ENCODE measurements around the gene FAM200C. TPM values are rescaled to one million over a fixed set of nuclear protein-coding genes. Genes with fewer than 3 reads are reported as not detected.
A peak's percentile ranks its signal among the peaks of the same experiment; 100 is the strongest.

FAM200C gene
- total and polyA plus RNA-seq, 5 donors from 2014 or later, result 0.17 to 0.37 (median 0.35) TPM; not detected in 1

DNA sequence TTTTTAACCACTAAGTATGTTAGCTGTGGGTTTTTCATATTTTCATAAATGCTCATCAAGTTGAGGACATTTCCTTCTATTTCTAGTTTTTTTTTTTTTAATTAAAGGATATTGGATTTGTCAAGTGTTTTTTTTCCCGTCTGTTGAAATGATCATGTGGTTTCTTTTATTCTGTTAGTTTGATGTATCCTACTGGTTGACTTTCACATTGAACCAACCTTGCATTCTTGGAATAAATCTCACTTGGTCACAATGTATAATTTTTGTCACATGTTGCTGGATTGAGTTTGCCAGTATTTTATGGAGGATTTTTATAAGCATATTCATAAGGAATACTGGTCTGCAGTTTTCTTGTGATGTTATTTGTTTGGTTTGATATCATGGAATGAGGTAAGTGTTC is 12.4 kb downstream of the FAM200C start:
- Mint-ChIP-seq H3K4me3 (no peak overlapping the region), H3K4me1 (no peaks in the 10 kb centered on the region)
- ATAC-seq (ENCODE audit: low read depth in 2 of 2), result no peak

GRCh38 chr5:160385496-160385895 is 14.4 kb downstream of the FAM200C start:
- DNase-seq, result no peak
- Histone ChIP-seq H3K36me3 (ENCODE audit: control insufficient read depth, insufficient read depth, low read length) (no peaks in the 10 kb centered on the region), H3K4me3 (ENCODE audit: low read depth, low read length) (no peak overlapping the region), H3K27ac (ENCODE audit: insufficient read depth, low read length, poor library complexity, severe bottlenecking) (no peak overlapping the region), H3K9me3 (ENCODE audit: control insufficient read depth in 2 of 2, low read length in 2 of 2) (peaks cover 11 to 12% of the 10 kb centered on the region in 2 experiments), H3K4me1 (ENCODE audit: control insufficient read depth, insufficient read depth, low read length, poor library complexity, severe bottlenecking) (no peaks in the 10 kb centered on the region), H3K27me3 (ENCODE audit: control insufficient read depth, insufficient read depth, low read length) (peaks cover 4% of the 10 kb centered on the region)
- peaks cover 0 to 14% (median 8%) of the 10 kb centered on the region in 7 donors for H3K9me3 Mint-ChIP-seq
- H3K27me3 Mint-ChIP-seq, result no peaks in the 10 kb centered on the region
- no peak for ATAC-seq (ENCODE audit: low read depth in 2 of 2)
- H3K4me3 Mint-ChIP-seq, result no peak overlapping the region
- H3K4me1 Mint-ChIP-seq, result no peaks in the 10 kb centered on the region
- H3K27ac Mint-ChIP-seq, result no peak overlapping the region
- no peaks in the 10 kb centered on the region for H3K36me3 Mint-ChIP-seq

More for the DNA sequence above, 12.4 kb downstream of the FAM200C start:
- peaks cover 0 to 14% (median 8%) of the 10 kb centered on the region in 7 donors for H3K9me3 Mint-ChIP-seq
- H3K27me3 Mint-ChIP-seq, result peaks cover 4% of the 10 kb centered on the region
- Histone ChIP-seq H3K4me3 (ENCODE audit: low read depth, low read length) (no peak overlapping the region), H3K27ac (ENCODE audit: insufficient read depth, low read length, poor library complexity, severe bottlenecking) (no peak overlapping the region), H3K9me3 (ENCODE audit: control insufficient read depth in 2 of 2, low read length in 2 of 2) (peaks cover 11 to 12% of the 10 kb centered on the region in 2 experiments), H3K36me3 (ENCODE audit: control insufficient read depth, insufficient read depth, low read length) (no peaks in the 10 kb centered on the region), H3K4me1 (ENCODE audit: control insufficient read depth, insufficient read depth, low read length, poor library complexity, severe bottlenecking) (no peaks in the 10 kb centered on the region), H3K27me3 (ENCODE audit: control insufficient read depth, insufficient read depth, low read length) (no peaks in the 10 kb centered on the region)
- no peak for DNase-seq
- peak overlapping the region in 1 of 3 donors; percentile 64 for H3K27ac Mint-ChIP-seq
- no peaks in the 10 kb centered on the region for H3K36me3 Mint-ChIP-seq

GRCh38 chr5:160384681-160385080 is 15.2 kb downstream of the FAM200C start:
- Histone ChIP-seq H3K36me3 (ENCODE audit: control insufficient read depth, insufficient read depth, low read length) (no peaks in the 10 kb centered on the region), H3K27me3 (ENCODE audit: control insufficient read depth, insufficient read depth, low read length) (peaks cover 10% of the 10 kb centered on the region), H3K4me1 (ENCODE audit: control insufficient read depth, insufficient read depth, low read length, poor library complexity, severe bottlenecking) (no peaks in the 10 kb centered on the region), H3K27ac (ENCODE audit: insufficient read depth, low read length, poor library complexity, severe bottlenecking) (no peak overlapping the region), H3K4me3 (ENCODE audit: low read depth, low read length) (no peak overlapping the region), H3K9me3 (ENCODE audit: control insufficient read depth in 2 of 2, low read length in 2 of 2) (peaks cover 11 to 12% of the 10 kb centered on the region in 2 experiments)
- no peak for ATAC-seq (ENCODE audit: low read depth in 2 of 2)
- Mint-ChIP-seq H3K4me1 (no peaks in the 10 kb centered on the region), H3K27me3 (peaks cover 6% of the 10 kb centered on the region), H3K4me3 (no peak overlapping the region), H3K36me3 (no peaks in the 10 kb centered on the region), H3K9me3 (peaks cover 0 to 14% (median 8%) of the 10 kb centered on the region in 7 donors), H3K27ac (no peak overlapping the region)
- DNase-seq, result no peak

GRCh38 chr5:160382346-160382745 is 17.5 kb downstream of the FAM200C start:
- ATAC-seq (ENCODE audit: low read depth in 2 of 2) (no peak), DNase-seq (no peak)
- peaks cover 4% of the 10 kb centered on the region in 2 experiments for H3K9me3 ChIP-seq (ENCODE audit: control insufficient read depth in 2 of 2, low read length in 2 of 2)
- no peaks in the 10 kb centered on the region for H3K36me3 Mint-ChIP-seq
- H3K4me3 ChIP-seq (ENCODE audit: low read depth, low read length), result no peak overlapping the region
- no peak overlapping the region for H3K27ac Mint-ChIP-seq
- H3K27me3 Mint-ChIP-seq, result peaks cover 22% of the 10 kb centered on the region
- no peaks in the 10 kb centered on the region for H3K4me1 Mint-ChIP-seq
- peaks cover 0 to 5% (median 3%) of the 10 kb centered on the region in 7 donors for H3K9me3 Mint-ChIP-seq
- no peak overlapping the region for H3K4me3 Mint-ChIP-seq
- H3K36me3 ChIP-seq (ENCODE audit: control insufficient read depth, insufficient read depth, low read length), result no peaks in the 10 kb centered on the region
- no peak overlapping the region for H3K27ac ChIP-seq (ENCODE audit: insufficient read depth, low read length, poor library complexity, severe bottlenecking)
- no peaks in the 10 kb centered on the region for H3K4me1 ChIP-seq (ENCODE audit: control insufficient read depth, insufficient read depth, low read length, poor library complexity, severe bottlenecking)
- peaks cover 14% of the 10 kb centered on the region for H3K27me3 ChIP-seq (ENCODE audit: control insufficient read depth, insufficient read depth, low read length)

GRCh38 chr5:160380041-160380440 is 19.8 kb downstream of the FAM200C start:
- H3K4me1 Mint-ChIP-seq, result no peaks in the 10 kb centered on the region
- H3K36me3 ChIP-seq (ENCODE audit: control insufficient read depth, insufficient read depth, low read length), result no peaks in the 10 kb centered on the region
- no peaks in the 10 kb centered on the region for H3K9me3 ChIP-seq (ENCODE audit: control insufficient read depth in 2 of 2, low read length in 2 of 2)
- H3K27ac Mint-ChIP-seq, result no peak overlapping the region
- H3K4me3 Mint-ChIP-seq, result no peak overlapping the region
- H3K36me3 Mint-ChIP-seq, result no peaks in the 10 kb centered on the region
- no peak for ATAC-seq (ENCODE audit: low read depth in 2 of 2)
- H3K27me3 Mint-ChIP-seq, result peaks cover 28% of the 10 kb centered on the region
- H3K9me3 Mint-ChIP-seq, result peaks cover 0 to 5% (median 0%) of the 10 kb centered on the region in 7 donors
- no peak overlapping the region for H3K27ac ChIP-seq (ENCODE audit: insufficient read depth, low read length, poor library complexity, severe bottlenecking)
- peaks cover 17% of the 10 kb centered on the region for H3K27me3 ChIP-seq (ENCODE audit: control insufficient read depth, insufficient read depth, low read length)
- no peak overlapping the region for H3K4me3 ChIP-seq (ENCODE audit: low read depth, low read length)
- DNase-seq, result no peak
- no peaks in the 10 kb centered on the region for H3K4me1 ChIP-seq (ENCODE audit: control insufficient read depth, insufficient read depth, low read length, poor library complexity, severe bottlenecking)

GRCh38 chr5:160379511-160379910 is 20.3 kb downstream of the FAM200C start:
- H3K36me3 Mint-ChIP-seq, result no peaks in the 10 kb centered on the region
- Histone ChIP-seq H3K4me3 (ENCODE audit: low read depth, low read length) (no peak overlapping the region), H3K27ac (ENCODE audit: insufficient read depth, low read length, poor library complexity, severe bottlenecking) (no peak overlapping the region), H3K9me3 (ENCODE audit: control insufficient read depth in 2 of 2, low read length in 2 of 2) (no peaks in the 10 kb centered on the region), H3K27me3 (ENCODE audit: control insufficient read depth, insufficient read depth, low read length) (peaks cover 20% of the 10 kb centered on the region), H3K36me3 (ENCODE audit: control insufficient read depth, insufficient read depth, low read length) (no peaks in the 10 kb centered on the region), H3K4me1 (ENCODE audit: control insufficient read depth, insufficient read depth, low read length, poor library complexity, severe bottlenecking) (no peaks in the 10 kb centered on the region)
- no peaks in the 10 kb centered on the region for H3K4me1 Mint-ChIP-seq
- no peak overlapping the region for H3K27ac Mint-ChIP-seq
- peaks cover 0 to 3% (median 0%) of the 10 kb centered on the region in 7 donors for H3K9me3 Mint-ChIP-seq
- H3K27me3 Mint-ChIP-seq, result peaks cover 33% of the 10 kb centered on the region
- H3K4me3 Mint-ChIP-seq, result no peak overlapping the region
- no peak for ATAC-seq (ENCODE audit: low read depth in 2 of 2)
- DNase-seq, result no peak

GRCh38 chr5:160378330-160378729 is 21.5 kb downstream of the FAM200C start:
- Histone ChIP-seq H3K4me3 (ENCODE audit: low read depth, low read length) (no peak overlapping the region), H3K9me3 (ENCODE audit: control insufficient read depth in 2 of 2, low read length in 2 of 2) (no peaks in the 10 kb centered on the region), H3K27ac (ENCODE audit: insufficient read depth, low read length, poor library complexity, severe bottlenecking) (no peak overlapping the region), H3K27me3 (ENCODE audit: control insufficient read depth, insufficient read depth, low read length) (peaks cover 24% of the 10 kb centered on the region), H3K36me3 (ENCODE audit: control insufficient read depth, insufficient read depth, low read length) (no peaks in the 10 kb centered on the region), H3K4me1 (ENCODE audit: control insufficient read depth, insufficient read depth, low read length, poor library complexity, severe bottlenecking) (no peaks in the 10 kb centered on the region)
- peaks cover 34% of the 10 kb centered on the region for H3K27me3 Mint-ChIP-seq
- no peaks in the 10 kb centered on the region for H3K4me1 Mint-ChIP-seq
- no peaks in the 10 kb centered on the region for H3K9me3 Mint-ChIP-seq
- no peak overlapping the region for H3K4me3 Mint-ChIP-seq
- no peaks in the 10 kb centered on the region for H3K36me3 Mint-ChIP-seq
- ATAC-seq (ENCODE audit: low read depth in 2 of 2), result no peak
- H3K27ac Mint-ChIP-seq, result no peak overlapping the region
- DNase-seq, result no peak

GRCh38 chr5:160377651-160378050 is 22.2 kb downstream of the FAM200C start:
- H3K27ac Mint-ChIP-seq, result no peak overlapping the region
- no peak for ATAC-seq (ENCODE audit: low read depth in 2 of 2)
- Histone ChIP-seq H3K27me3 (ENCODE audit: control insufficient read depth, insufficient read depth, low read length) (peaks cover 28% of the 10 kb centered on the region), H3K27ac (ENCODE audit: insufficient read depth, low read length, poor library complexity, severe bottlenecking) (no peak overlapping the region), H3K4me3 (ENCODE audit: low read depth, low read length) (no peak overlapping the region), H3K4me1 (ENCODE audit: control insufficient read depth, insufficient read depth, low read length, poor library complexity, severe bottlenecking) (no peaks in the 10 kb centered on the region), H3K36me3 (ENCODE audit: control insufficient read depth, insufficient read depth, low read length) (no peaks in the 10 kb centered on the region), H3K9me3 (ENCODE audit: control insufficient read depth in 2 of 2, low read length in 2 of 2) (no peaks in the 10 kb centered on the region)
- H3K9me3 Mint-ChIP-seq, result no peaks in the 10 kb centered on the region
- no peaks in the 10 kb centered on the region for H3K4me1 Mint-ChIP-seq
- peaks cover 36% of the 10 kb centered on the region for H3K27me3 Mint-ChIP-seq
- no peak overlapping the region for H3K4me3 Mint-ChIP-seq
- no peaks in the 10 kb centered on the region for H3K36me3 Mint-ChIP-seq
- DNase-seq, result no peak

Measured in CD4-positive, CD25-positive, alpha-beta regulatory T cell (primary cell).